ENCODE measurements around the gene MYOG. TPM values are rescaled to one million over a fixed set of nuclear protein-coding genes. Genes with fewer than 3 reads are reported as not detected.

MYOG gene
- total and polyA plus RNA-seq, 10 of the 15 experiments (the other 5 are each of a cell fraction or from before 2014, with no cell fraction given): not detected

DNA sequence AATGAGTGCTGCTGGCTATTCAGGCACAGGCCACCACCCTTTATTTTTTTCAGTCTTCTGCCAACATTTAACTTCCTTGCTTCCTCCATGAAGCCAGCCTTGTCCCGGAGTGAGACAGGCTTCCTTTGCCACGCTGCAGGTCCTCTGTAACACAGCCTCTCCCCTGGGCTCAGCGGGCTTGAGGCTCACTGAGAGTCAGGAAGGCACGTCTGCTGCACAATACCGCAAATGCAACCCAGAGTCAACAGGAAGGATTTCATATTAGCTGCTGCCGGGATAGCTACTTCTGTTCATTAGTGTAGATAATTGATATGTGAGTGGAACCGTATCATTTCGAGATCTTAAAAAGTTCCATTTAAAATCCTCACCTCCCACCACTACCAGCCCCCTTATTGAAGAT lies 22.5 kb downstream of the MYOG start:
- ChIA-PET RAD21 (ENCODE audit: unreplicated experiment) (no interaction called here), CTCF (interaction anchor here (0.6 kb wide), 1 partner anchor 153 kb away, joined by 3 read pairs; no protein-coding TSS in a partner anchor), POLR2A (no interaction called here), SMC1A (ENCODE audit: uncharacterized antibody, unreplicated experiment) (no interaction called here)
- no peaks in the 10 kb centered on the region for H3K36me3 ChIP-seq (ENCODE audit: control insufficient read depth in 2 of 2, insufficient read depth in 2 of 2, low read length in 1 of 2)
- no peak overlapping the region for H3K4me3 ChIP-seq
- H3K4me1 ChIP-seq (ENCODE audit: control insufficient read depth, insufficient read depth, low read length): no peaks in the 10 kb centered on the region
- H4K20me1 ChIP-seq (ENCODE audit: control insufficient read depth, insufficient read depth): no peaks in the 10 kb centered on the region
- H3K9ac ChIP-seq (ENCODE audit: control insufficient read depth, insufficient read depth, low read length): no peak overlapping the region
- no peaks in the 10 kb centered on the region; a peak in 1 of 4 replicates for H3K27me3 ChIP-seq (replicated peaks in 1 of 2; ENCODE audit: control insufficient read depth in 2 of 2, insufficient read depth in 2 of 2, low read length in 1 of 2)
- no peak for FAIRE-seq
- H3K9me3 ChIP-seq (replicated peaks; ENCODE audit: control insufficient read depth, insufficient read depth, low read length): no peaks in the 10 kb centered on the region
- no peak overlapping the region for H2AFZ ChIP-seq (ENCODE audit: control insufficient read depth, low read depth, low read length)
- ATAC-seq: no peak
- 17% methylated on average over 8 of the region's 8 CpGs for WGBS (ENCODE audit: insufficient coverage, insufficient replicate concordance, low lambda C conversion rate, missing lambda C conversion rate)
- no peak overlapping the region for H3K27ac ChIP-seq (ENCODE audit: control insufficient read depth, insufficient read depth)
- intact Hi-C loops (cut with micrococcal nuclease; ENCODE audit: unreplicated experiment): no loop called here
- no TSS peak for BruUV-seq (replicated peaks)
- in situ Hi-C loops (cut with MboI): no loop called here
- H3K79me2 ChIP-seq (ENCODE audit: control insufficient read depth, insufficient read depth, low read length): no peaks in the 10 kb centered on the region
- TF ChIP-seq KAT2A (conservative IDR thresholded peaks at IDR 0.05; ENCODE audit: control insufficient read depth, low read depth, low read length): no peak
- H3K4me2 ChIP-seq (ENCODE audit: control insufficient read depth, insufficient read depth): no peak overlapping the region
- DNase-seq (ENCODE audit: low read depth, low spot score): no peak

DNA sequence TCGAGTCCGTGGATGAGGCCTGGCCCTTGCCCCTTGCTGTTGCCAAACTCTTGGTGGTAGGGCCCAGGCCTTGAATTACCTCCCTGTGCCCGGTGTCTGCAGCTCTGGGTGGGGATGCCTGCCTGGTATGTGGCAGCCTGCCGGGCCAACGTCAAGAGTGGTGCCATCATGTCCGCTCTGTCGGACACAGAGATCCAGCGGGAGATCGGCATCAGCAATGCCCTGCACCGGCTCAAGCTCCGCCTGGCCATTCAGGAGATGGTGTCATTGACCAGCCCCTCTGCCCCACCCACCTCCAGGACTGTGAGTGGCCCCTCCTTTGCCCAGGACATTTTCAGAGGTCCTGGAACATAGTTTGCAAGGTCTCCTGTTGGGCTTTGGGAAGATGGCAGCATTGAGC lies 25.7 kb downstream of the MYOG start:
- Histone ChIP-seq H3K4me2 (ENCODE audit: control insufficient read depth, insufficient read depth) (no peak overlapping the region), H3K79me2 (ENCODE audit: control insufficient read depth, insufficient read depth, low read length) (no peaks in the 10 kb centered on the region), H4K20me1 (ENCODE audit: control insufficient read depth, insufficient read depth) (no peaks in the 10 kb centered on the region), H3K9ac (ENCODE audit: control insufficient read depth, insufficient read depth, low read length) (no peak overlapping the region), H3K36me3 (ENCODE audit: control insufficient read depth in 2 of 2, insufficient read depth in 2 of 2, low read length in 1 of 2) (no peaks in the 10 kb centered on the region), H3K4me1 (ENCODE audit: control insufficient read depth, insufficient read depth, low read length) (no peaks in the 10 kb centered on the region), H3K27ac (ENCODE audit: control insufficient read depth, insufficient read depth) (no peak overlapping the region), H3K4me3 (no peak overlapping the region), H3K9me3 (replicated peaks; ENCODE audit: control insufficient read depth, insufficient read depth, low read length) (no peaks in the 10 kb centered on the region), H2AFZ (ENCODE audit: control insufficient read depth, low read depth, low read length) (no peak overlapping the region), H3K27me3 (replicated peaks in 1 of 2; ENCODE audit: control insufficient read depth in 2 of 2, insufficient read depth in 2 of 2, low read length in 1 of 2) (no peaks in the 10 kb centered on the region; a peak in 1 of 4 replicates)
- FAIRE-seq (no peak), ATAC-seq (no peak), DNase-seq (ENCODE audit: low read depth, low spot score) (no peak)
- ChIA-PET RAD21 (ENCODE audit: unreplicated experiment) (no interaction called here), CTCF (no interaction called here), SMC1A (ENCODE audit: uncharacterized antibody, unreplicated experiment) (no interaction called here), POLR2A (no interaction called here)
- in situ Hi-C loops (cut with MboI) (no loop called here), intact Hi-C loops (cut with micrococcal nuclease; ENCODE audit: unreplicated experiment) (no loop called here)
- TF ChIP-seq RFX5 (IDR thresholded peaks at IDR 0.05; ENCODE audit: low read depth, low read length) (no peak), SMAD5 (IDR thresholded peaks at IDR 0.05; ENCODE audit: low read depth) (no peak)
- BruUV-seq (replicated peaks): no TSS peak
- WGBS (ENCODE audit: insufficient coverage, insufficient replicate concordance, low lambda C conversion rate, missing lambda C conversion rate): 56% methylated on average over 11 of the region's 11 CpGs
